K562 (cell line): Measurements from ENCODE around the gene WNK1. TPM values are rescaled to one million over a fixed set of nuclear protein-coding genes. Genes with fewer than 3 reads are reported as not detected.

Experiments used
- CREM ChIP-seq: IDR thresholded peaks from 2 replicates; pipeline ENCODE4 v1.6.1; 2014; ENCODE audit warnings: antibody characterized with exemption, low read depth
- DMBX1 ChIP-seq: fragments of 250-450 bp; sonication (Bioruptor Pico); IDR thresholded peaks from 2 replicates; pipeline ENCODE4 v1.8.0; 2022; ENCODE audit warnings: inconsistent platforms, mild to moderate bottlenecking, moderate library complexity, borderline replicate concordance
- POLR2H ChIP-seq: IDR thresholded peaks from 2 replicates; pipeline ENCODE4 v1.6.1; 2016; ENCODE audit warnings: missing genetic modification characterization, low read depth, mild to moderate bottlenecking, control low read depth, missing compliant biosample characterization, moderate library complexity
- TAF15 ChIP-seq: fragments of 200-400 bp; formaldehyde crosslinking; IDR thresholded peaks from 2 replicates; pipeline ENCODE4 v1.6.1; 2017; ENCODE audit warnings: mild to moderate bottlenecking, low read depth, low read length, moderate library complexity
- ZNF212 ChIP-seq: fragments of 450-650 bp; formaldehyde crosslinking; IDR thresholded peaks from 2 replicates; pipeline ENCODE4 v1.4.0; 2020; ENCODE audit warnings: mild to moderate bottlenecking
- ZNF766 ChIP-seq: fragments of 200-800 bp; sonication (Bioruptor generic); conservative IDR thresholded peaks from 2 replicates; pipeline ENCODE4 v1.6.1; 2016; ENCODE audit warnings: missing genetic modification characterization, missing compliant biosample characterization
- polyA plus RNA-seq, 8 experiments: library from polyadenylated mRNA; depleted of rRNA in 4 of 8; stranded (reverse) in 5 of 8; unstranded in 3 of 8; fragments of >200 nt; fragmentation: Nextera tagmentation in 2 of 8; fragmentation: Illumina TruSeq in 1 of 8; extraction: Ambion mirVana in 2 of 8; extraction: Trizol in 1 of 8; gene quantifications; 2 replicates each; pipeline versions ENCODE4 v1.2.1 to v1.2.3, GENCODE V29; 2011 to 2014; ENCODE audit warnings: inconsistent platforms in 1 of 8, missing spikeins in 1 of 8
- total RNA-seq, 7 experiments: library from RNA; depleted of rRNA in 6 of 7; stranded (reverse); fragments of >200 nt in 6 of 7; fragmentation: Illumina TruSeq in 2 of 7; extraction: Trizol in 2 of 7; gene quantifications; 2 replicates each; pipeline versions ENCODE4 v1.2.1 to v1.2.3, GENCODE V29; 2011 to 2021; ENCODE audit warnings: low replicate concordance in 1 of 7
- TF ChIP-seq, protein P1 (sequence below): fragments of 250-450 bp; sonication (Bioruptor Pico); IDR thresholded peaks from 2 replicates; pipeline ENCODE4 v1.8.0; 2022; ENCODE audit warnings: moderate library complexity, mild to moderate bottlenecking, inconsistent platforms
- TF ChIP-seq, protein P2 (sequence below): fragments of 250-450 bp; sonication (Bioruptor Pico); IDR thresholded peaks from 2 replicates; pipeline ENCODE4 v1.4.0; 2020; ENCODE audit warnings: borderline replicate concordance

Gene WNK1
- total and polyA plus RNA-seq, 9 of the 15 experiments (the other 6 are each of a cell fraction or from before 2014, with no cell fraction given), result 4.3 to 73.9 (median 31.0) TPM

DNA sequence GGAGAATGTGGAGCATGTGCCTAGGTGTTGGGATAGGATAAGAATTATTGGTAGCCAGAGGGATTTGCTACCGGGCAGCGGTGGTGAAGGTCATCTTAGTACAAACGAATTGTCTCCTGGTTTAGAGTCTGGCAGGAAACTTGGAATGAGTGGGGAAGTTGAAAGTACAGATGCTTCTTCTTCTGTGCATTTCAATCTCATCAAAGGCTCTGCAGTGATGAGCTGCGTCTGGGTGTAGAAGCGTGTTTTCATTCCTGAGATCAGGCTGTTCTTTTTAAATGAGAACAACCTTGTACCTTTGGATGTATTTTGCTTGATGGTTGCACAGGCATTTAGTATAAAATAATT is 2.1 kb downstream of the WNK1 start (continued):
- TF ChIP-seq ZNF212 (CRISPR knock-in tag) (no peak), DMBX1 (no peak), CREM (no peak), TAF15 (no peak), POLR2H (tag) (no peak), ZNF766 (CRISPR knock-in tag) (no peak)
- TF ChIP-seq, protein P1, sequence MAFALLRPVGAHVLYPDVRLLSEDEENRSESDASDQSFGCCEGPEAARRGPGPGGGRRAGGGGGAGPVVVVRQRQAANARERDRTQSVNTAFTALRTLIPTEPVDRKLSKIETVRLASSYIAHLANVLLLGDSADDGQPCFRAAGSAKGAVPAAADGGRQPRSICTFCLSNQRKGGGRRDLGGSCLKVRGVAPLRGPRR (CRISPR knock-in tag), result no peak
- TF ChIP-seq, protein P2, sequence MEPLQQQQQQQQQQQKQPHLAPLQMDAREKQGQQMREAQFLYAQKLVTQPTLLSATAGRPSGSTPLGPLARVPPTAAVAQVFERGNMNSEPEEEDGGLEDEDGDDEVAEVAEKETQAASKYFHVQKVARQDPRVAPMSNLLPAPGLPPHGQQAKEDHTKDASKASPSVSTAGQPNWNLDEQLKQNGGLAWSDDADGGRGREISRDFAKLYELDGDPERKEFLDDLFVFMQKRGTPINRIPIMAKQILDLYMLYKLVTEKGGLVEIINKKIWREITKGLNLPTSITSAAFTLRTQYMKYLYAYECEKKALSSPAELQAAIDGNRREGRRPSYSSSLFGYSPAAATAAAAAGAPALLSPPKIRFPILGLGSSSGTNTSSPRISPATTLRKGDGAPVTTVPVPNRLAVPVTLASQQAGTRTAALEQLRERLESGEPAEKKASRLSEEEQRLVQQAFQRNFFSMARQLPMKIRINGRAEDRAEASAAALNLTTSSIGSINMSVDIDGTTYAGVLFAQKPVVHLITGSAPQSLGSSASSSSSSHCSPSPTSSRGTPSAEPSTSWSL, result no peak
